Hepatocyte (in vitro differentiated cells): ENCODE data around the gene CCR1. TPM values are rescaled to one million over a fixed set of nuclear protein-coding genes. Genes with fewer than 3 reads are reported as not detected.

Experiments
- DNase-seq: peaks from one replicate; pipeline ENCODE4 v3.0.0-alpha.2; 2016; ENCODE audit warnings: low spot score
- H2AFZ ChIP-seq: fragments of 200-600 bp; sonication (generic); 2 replicates; pipeline ENCODE4 v1.6.0; 2016; ENCODE audit warnings: antibody characterized with exemption, mild to moderate bottlenecking
- H3K27ac ChIP-seq: fragments of 200-600 bp; sonication (generic); 2 replicates; pipeline ENCODE4 v1.5.1; 2016; ENCODE audit warnings: mild to moderate bottlenecking
- H3K27me3 ChIP-seq: fragments of 200-600 bp; sonication (generic); 2 replicates; pipeline ENCODE4 v1.6.1; 2016
- H3K36me3 ChIP-seq: fragments of 200-600 bp; sonication (generic); replicated peaks from 2 replicates; pipeline ENCODE4 v1.5.1; 2016; ENCODE audit warnings: low read depth; ENCODE audit not compliant: insufficient read depth
- H3K4me1 ChIP-seq: fragments of 200-600 bp; sonication (generic); 2 replicates; pipeline ENCODE4 v1.5.1; 2016; ENCODE audit warnings: mild to moderate bottlenecking, moderate library complexity; ENCODE audit not compliant: insufficient read depth
- H3K4me2 ChIP-seq: fragments of 200-600 bp; sonication (generic); 2 replicates; pipeline ENCODE4 v1.6.0; 2016
- H3K4me3 ChIP-seq: fragments of 200-600 bp; sonication (generic); 2 replicates; pipeline ENCODE4 v1.5.1; 2016; ENCODE audit warnings: mild to moderate bottlenecking
- H3K79me2 ChIP-seq: fragments of 200-600 bp; sonication (generic); 2 replicates; pipeline ENCODE4 v1.6.0; 2017; ENCODE audit warnings: mild to moderate bottlenecking
- H3K9me2 ChIP-seq: fragments of 200-600 bp; sonication (generic); replicated peaks from 2 replicates; pipeline ENCODE4 v1.6.0; 2017; ENCODE audit warnings: mild to moderate bottlenecking; ENCODE audit not compliant: insufficient read depth
- H3K9me3 ChIP-seq: fragments of 200-600 bp; sonication (generic); 2 replicates; pipeline ENCODE4 v1.5.1; 2016; ENCODE audit warnings: low read depth, mild to moderate bottlenecking
- H4K20me1 ChIP-seq: fragments of 200-600 bp; sonication (generic); 2 replicates; pipeline ENCODE4 v1.6.0; 2016; ENCODE audit warnings: mild to moderate bottlenecking; ENCODE audit not compliant: insufficient read depth, poor library complexity, severe bottlenecking
- EZH2 ChIP-seq: fragments of 200-600 bp; sonication (generic); IDR thresholded peaks from 2 replicates; pipeline ENCODE4 v1.6.1; 2016; ENCODE audit warnings: antibody characterized with exemption, mild to moderate bottlenecking, borderline replicate concordance
- EZH2phosphoT487 ChIP-seq: fragments of 200-600 bp; sonication (generic); IDR thresholded peaks from one replicate; pipeline ENCODE4 v1.6.1; 2018; ENCODE audit warnings: antibody characterized with exemption, mild to moderate bottlenecking, low read depth, moderate library complexity; ENCODE audit not compliant: unreplicated experiment, severe bottlenecking
- WGBS: methylation state at CpG from one replicate; pipeline ENCODE4 v1.1.6; 2016; ENCODE audit warnings: low lambda C conversion rate; ENCODE audit errors: missing lambda C conversion rate; 5-methylcytosine and 5-hydroxymethylcytosine counted together
- polyA plus RNA-seq: library from polyadenylated mRNA; unstranded; fragments of >200 nt; fragmentation: Nextera tagmentation; extraction: Ambion mirVana; gene quantifications from 2 replicates; pipeline ENCODE4 v1.2.1, GENCODE V29; 2016
- total RNA-seq: library from RNA; depleted of rRNA; stranded (reverse); fragments of >200 nt; gene quantifications from 2 replicates; pipeline ENCODE4 v1.2.3, GENCODE V29; 2014
- TF ChIP-seq, protein P1 (sequence below): fragments of 200-600 bp; sonication (generic); IDR thresholded peaks from 2 replicates; pipeline ENCODE4 v1.5.1; 2016; ENCODE audit warnings: antibody characterized with exemption, mild to moderate bottlenecking; ENCODE audit not compliant: poor library complexity

Gene CCR1
- total and polyA plus RNA-seq, 2 experiments from 2014 or later: 1.8 to 3.5 TPM

DNA sequence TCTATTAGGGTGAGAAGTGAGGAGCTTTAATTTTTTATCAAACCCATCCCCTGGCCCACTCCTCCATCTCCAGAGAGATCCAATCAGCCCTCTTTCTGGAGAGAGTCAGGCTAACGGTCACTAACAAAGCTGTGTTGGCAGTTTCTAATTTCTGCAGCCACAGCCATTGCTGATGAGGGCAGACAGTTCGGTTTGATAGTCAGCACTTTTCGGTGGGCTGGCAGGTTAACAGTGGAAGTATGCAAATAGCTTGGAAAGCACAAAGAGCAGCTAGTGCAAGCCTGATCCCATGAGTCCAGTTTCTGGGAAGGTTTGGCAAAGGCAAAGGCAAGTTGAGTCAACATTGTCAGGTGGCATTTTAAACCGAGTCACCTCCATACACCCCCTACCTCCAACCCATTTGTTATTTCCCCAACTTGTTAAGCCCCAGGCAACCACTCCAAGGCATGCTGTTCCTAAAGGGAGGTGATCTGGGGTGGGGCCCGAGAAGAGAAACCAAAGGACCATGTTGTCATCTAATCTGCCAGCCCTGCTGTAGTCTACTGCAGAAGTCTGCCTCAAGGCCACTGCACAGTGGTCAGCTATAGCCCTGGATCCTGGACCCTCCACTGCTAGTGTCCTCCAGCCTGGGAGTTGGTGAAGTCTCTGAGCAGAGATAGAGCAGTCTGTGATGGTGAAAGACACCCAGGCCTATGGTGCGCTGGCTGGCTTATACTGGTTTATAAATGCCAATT, 1.7 kb downstream of the CCR1 start:
- no peaks in the 10 kb centered on the region for H3K27me3 ChIP-seq
- no peaks in the 10 kb centered on the region for H3K79me2 ChIP-seq
- no peak overlapping the region for H3K4me3 ChIP-seq
- DNase-seq: no peak
- H2AFZ ChIP-seq: no peak overlapping the region
- H4K20me1 ChIP-seq: no peaks in the 10 kb centered on the region
- no peak overlapping the region for H3K27ac ChIP-seq
- H3K4me1 ChIP-seq: peaks cover 4% of the 10 kb centered on the region
- no peaks in the 10 kb centered on the region for H3K9me2 ChIP-seq
- TF ChIP-seq, protein P1, sequence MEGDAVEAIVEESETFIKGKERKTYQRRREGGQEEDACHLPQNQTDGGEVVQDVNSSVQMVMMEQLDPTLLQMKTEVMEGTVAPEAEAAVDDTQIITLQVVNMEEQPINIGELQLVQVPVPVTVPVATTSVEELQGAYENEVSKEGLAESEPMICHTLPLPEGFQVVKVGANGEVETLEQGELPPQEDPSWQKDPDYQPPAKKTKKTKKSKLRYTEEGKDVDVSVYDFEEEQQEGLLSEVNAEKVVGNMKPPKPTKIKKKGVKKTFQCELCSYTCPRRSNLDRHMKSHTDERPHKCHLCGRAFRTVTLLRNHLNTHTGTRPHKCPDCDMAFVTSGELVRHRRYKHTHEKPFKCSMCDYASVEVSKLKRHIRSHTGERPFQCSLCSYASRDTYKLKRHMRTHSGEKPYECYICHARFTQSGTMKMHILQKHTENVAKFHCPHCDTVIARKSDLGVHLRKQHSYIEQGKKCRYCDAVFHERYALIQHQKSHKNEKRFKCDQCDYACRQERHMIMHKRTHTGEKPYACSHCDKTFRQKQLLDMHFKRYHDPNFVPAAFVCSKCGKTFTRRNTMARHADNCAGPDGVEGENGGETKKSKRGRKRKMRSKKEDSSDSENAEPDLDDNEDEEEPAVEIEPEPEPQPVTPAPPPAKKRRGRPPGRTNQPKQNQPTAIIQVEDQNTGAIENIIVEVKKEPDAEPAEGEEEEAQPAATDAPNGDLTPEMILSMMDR: no peak
- TF ChIP-seq EZH2: no peak
- no peaks in the 10 kb centered on the region for H3K9me3 ChIP-seq
- WGBS: 89% methylated on average over 6 of the region's 6 CpGs
- no peaks in the 10 kb centered on the region for H3K36me3 ChIP-seq
- no peak overlapping the region for H3K4me2 ChIP-seq

DNA sequence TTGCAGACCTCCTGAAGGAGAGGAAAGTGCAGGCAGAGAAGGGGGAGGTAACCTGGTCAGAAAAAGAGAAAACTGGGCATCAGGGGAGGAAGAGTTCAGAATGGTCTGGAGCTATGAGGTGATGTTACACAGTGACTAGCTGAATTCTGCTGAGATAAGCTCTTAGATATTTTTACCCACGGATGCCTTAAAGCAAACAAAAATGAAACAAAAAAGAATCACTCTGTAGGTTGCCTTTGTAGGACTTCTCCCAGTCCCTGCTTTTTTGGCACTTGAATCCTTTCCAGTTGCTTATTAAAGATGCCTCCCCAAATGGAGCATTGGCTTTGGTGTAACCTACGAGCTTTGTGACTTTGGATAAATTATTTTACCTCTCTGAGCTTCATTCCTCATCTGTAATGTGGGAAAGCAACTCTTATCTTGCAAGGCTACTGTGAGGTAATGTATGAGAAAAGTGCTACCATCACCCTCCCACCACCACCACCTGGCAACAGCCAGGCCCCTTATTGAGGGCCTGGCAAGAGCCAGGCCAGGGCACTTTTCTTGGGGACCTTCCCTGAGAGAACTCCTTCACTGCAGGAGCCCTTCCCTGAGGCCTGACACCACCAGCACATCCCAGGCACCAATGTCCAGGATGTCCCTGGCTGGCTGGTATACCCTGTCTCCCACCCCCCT, 2.7 kb downstream of the CCR1 start:
- H3K27ac ChIP-seq: no peak overlapping the region
- 67% methylated on average over 2 of the region's 2 CpGs for WGBS
- DNase-seq: no peak
- H3K36me3 ChIP-seq: no peaks in the 10 kb centered on the region
- H3K9me3 ChIP-seq: no peaks in the 10 kb centered on the region
- H3K9me2 ChIP-seq: no peaks in the 10 kb centered on the region
- no peaks in the 10 kb centered on the region for H3K79me2 ChIP-seq
- H3K4me3 ChIP-seq: no peak overlapping the region
- no peak overlapping the region for H2AFZ ChIP-seq
- H3K27me3 ChIP-seq: no peaks in the 10 kb centered on the region
- H3K4me2 ChIP-seq: no peak overlapping the region
- TF ChIP-seq, protein P1: no peak
- TF ChIP-seq EZH2: no peak
- TF ChIP-seq EZH2phosphoT487: no peak
- peaks cover 4% of the 10 kb centered on the region for H3K4me1 ChIP-seq
- H4K20me1 ChIP-seq: no peaks in the 10 kb centered on the region

DNA sequence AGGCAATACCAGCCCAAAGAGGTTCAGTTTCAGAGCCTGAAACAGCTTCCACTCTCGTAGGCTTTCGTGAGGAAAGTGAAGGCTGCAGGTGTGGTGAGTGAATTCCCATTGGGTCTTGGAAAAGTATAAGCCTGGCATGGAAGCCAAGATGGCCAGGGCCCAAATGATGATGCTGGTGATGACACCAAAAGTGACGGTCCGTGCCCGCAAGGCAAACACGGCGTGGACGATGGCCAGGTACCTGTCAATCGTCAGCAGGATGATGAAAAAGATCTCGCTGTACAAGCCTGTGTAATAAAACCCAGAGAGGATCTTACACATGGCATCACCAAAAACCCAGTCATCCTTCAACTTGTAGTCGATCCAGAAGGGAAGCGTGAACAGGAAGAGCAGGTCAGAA, 4.4 kb downstream of the CCR1 start:
- H3K27me3 ChIP-seq: no peaks in the 10 kb centered on the region
- DNase-seq: no peak
- no peaks in the 10 kb centered on the region for H3K9me3 ChIP-seq
- H3K79me2 ChIP-seq: no peaks in the 10 kb centered on the region
- no peaks in the 10 kb centered on the region for H3K36me3 ChIP-seq
- WGBS: 93% methylated on average over 12 of the region's 12 CpGs
- TF ChIP-seq, protein P1: no peak
- TF ChIP-seq EZH2 (no peak), EZH2phosphoT487 (no peak)
- H4K20me1 ChIP-seq: no peaks in the 10 kb centered on the region
- no peak overlapping the region for H3K4me3 ChIP-seq
- no peaks in the 10 kb centered on the region for H3K9me2 ChIP-seq
- H3K27ac ChIP-seq: no peak overlapping the region
- H2AFZ ChIP-seq: no peak overlapping the region
- H3K4me2 ChIP-seq: no peak overlapping the region
- H3K4me1 ChIP-seq: peaks cover 4% of the 10 kb centered on the region
